ENCODE measurements around the gene INSM1. TPM values are rescaled to one million over a fixed set of nuclear protein-coding genes. Genes with fewer than 3 reads are reported as not detected.

The INSM1 gene
- total and polyA plus RNA-seq, 2 experiments from 2014 or later = 1.7 to 2.3 TPM

- peaks cover 16% of the 10 kb centered on the region for H3K4me1 ChIP-seq (ENCODE audit: insufficient read depth)
- peaks cover 87% of the 10 kb centered on the region for H3K27me3 ChIP-seq
- H2AFZ ChIP-seq = no peak overlapping the region
- no peak overlapping the region for H3K4me3 ChIP-seq
- peak; percentile 17 for DNase-seq (ENCODE audit: low spot score)
- H3K36me3 ChIP-seq (replicated peaks; ENCODE audit: insufficient read depth, low read depth) = no peaks in the 10 kb centered on the region
- no peak overlapping the region for H3K27ac ChIP-seq
- no peaks in the 10 kb centered on the region for H4K20me1 ChIP-seq (ENCODE audit: insufficient read depth, poor library complexity, severe bottlenecking)
- H3K4me2 ChIP-seq = peak overlapping the region; percentile 60
- H3K79me2 ChIP-seq = no peaks in the 10 kb centered on the region
- WGBS (ENCODE audit: low lambda C conversion rate, missing lambda C conversion rate) = 0% methylated on average over 12 of the region's 17 CpGs
- H3K9me3 ChIP-seq (ENCODE audit: low read depth) = no peaks in the 10 kb centered on the region
- no peaks in the 10 kb centered on the region for H3K9me2 ChIP-seq (replicated peaks; ENCODE audit: insufficient read depth)
- no peak for TF ChIP-seq EZH2phosphoT487 (IDR thresholded peaks at IDR 0.05; ENCODE audit: low read depth, severe bottlenecking, unreplicated experiment)
- no peak for TF ChIP-seq CTCF (IDR thresholded peaks at IDR 0.05; ENCODE audit: poor library complexity)
- TF ChIP-seq EZH2 (IDR thresholded peaks at IDR 0.05; ENCODE audit: borderline replicate concordance) = no peak
Observed at GRCh38 chr20:20362774-20363433, 5.0 kb upstream of the INSM1 start.

- peak overlapping the region; percentile 52 for H2AFZ ChIP-seq
- peak overlapping the region; percentile 60 for H3K4me2 ChIP-seq
- no peak overlapping the region for H3K27ac ChIP-seq
- H3K4me3 ChIP-seq = no peak overlapping the region
- no peaks in the 10 kb centered on the region for H3K9me3 ChIP-seq (ENCODE audit: low read depth)
- WGBS (ENCODE audit: low lambda C conversion rate, missing lambda C conversion rate) = 3% methylated on average over 7 of the region's 15 CpGs
- TF ChIP-seq EZH2 (IDR thresholded peaks at IDR 0.05; ENCODE audit: borderline replicate concordance) (no peak), EZH2phosphoT487 (IDR thresholded peaks at IDR 0.05; ENCODE audit: low read depth, severe bottlenecking, unreplicated experiment) (no peak), CTCF (IDR thresholded peaks at IDR 0.05; ENCODE audit: poor library complexity) (no peak)
- H3K9me2 ChIP-seq (replicated peaks; ENCODE audit: insufficient read depth) = no peaks in the 10 kb centered on the region
- H3K36me3 ChIP-seq (replicated peaks; ENCODE audit: insufficient read depth, low read depth) = no peaks in the 10 kb centered on the region
- no peaks in the 10 kb centered on the region for H4K20me1 ChIP-seq (ENCODE audit: insufficient read depth, poor library complexity, severe bottlenecking)
- no peaks in the 10 kb centered on the region for H3K79me2 ChIP-seq
- DNase-seq (ENCODE audit: low spot score) = no peak
- H3K4me1 ChIP-seq (ENCODE audit: insufficient read depth) = peaks cover 16% of the 10 kb centered on the region
- H3K27me3 ChIP-seq = peaks cover 84% of the 10 kb centered on the region
Observed at GRCh38 chr20:20363434-20363798, 4.5 kb upstream of the INSM1 start.

- H2AFZ ChIP-seq = peak overlapping the region; percentile 52
- no peak overlapping the region for H3K27ac ChIP-seq
- H3K27me3 ChIP-seq = peaks cover 81% of the 10 kb centered on the region
- H3K4me3 ChIP-seq = no peak overlapping the region
- peak overlapping the region; percentile 60 for H3K4me2 ChIP-seq
- no peaks in the 10 kb centered on the region for H3K9me2 ChIP-seq (replicated peaks; ENCODE audit: insufficient read depth)
- peaks cover 19% of the 10 kb centered on the region for H3K4me1 ChIP-seq (ENCODE audit: insufficient read depth)
- H3K9me3 ChIP-seq (ENCODE audit: low read depth) = no peaks in the 10 kb centered on the region
- no peaks in the 10 kb centered on the region for H3K36me3 ChIP-seq (replicated peaks; ENCODE audit: insufficient read depth, low read depth)
- DNase-seq (ENCODE audit: low spot score) = no peak
- peak; percentile 8 for TF ChIP-seq EZH2 (IDR thresholded peaks at IDR 0.05; ENCODE audit: borderline replicate concordance)
- TF ChIP-seq EZH2phosphoT487 (IDR thresholded peaks at IDR 0.05; ENCODE audit: low read depth, severe bottlenecking, unreplicated experiment) = no peak
- under 1% methylated on average over 39 of the region's 70 CpGs for WGBS (ENCODE audit: low lambda C conversion rate, missing lambda C conversion rate)
- no peaks in the 10 kb centered on the region for H4K20me1 ChIP-seq (ENCODE audit: insufficient read depth, poor library complexity, severe bottlenecking)
- H3K79me2 ChIP-seq = no peaks in the 10 kb centered on the region
Observed at GRCh38 chr20:20363799-20364592, 3.9 kb upstream of the INSM1 start.

Data from hepatocyte (in vitro differentiated cells).